Activated naive CD8-positive, alpha-beta T cell treated with anti-CD3 and anti-CD28 coated beads, Interleukin-2, amount 10 ng/mL, durations not matched to agents 7 days and 5 days (primary cell): ENCODE data around the gene ROBO2. TPM values are rescaled to one million over a fixed set of nuclear protein-coding genes. Genes with fewer than 3 reads are reported as not detected.

ENCODE experiments used
- ATAC-seq: fragments of 150-1000 bp; cut with Tn5 transposase; one replicate; pipeline ENCODE4 v1.10.0; 2021; ENCODE audit warnings: low read depth, moderate library complexity
- POLR2A ChIA-PET: fragments of 350-600 bp; sonication (Branson Sonifier 250); formaldehyde crosslinking; loops from one replicate; lab custom pipeline; 2021; ENCODE audit warnings: antibody characterized with exemption; lab: Charles Lee
- DNase-seq: peaks from one replicate; pipeline ENCODE4 v3.0.0; 2021
- H3K27ac Mint-ChIP-seq: one replicate; pipeline ENCODE4 v1.8.0; 2022; ENCODE audit warnings: mild to moderate bottlenecking, mixed read lengths
- H3K27me3 Mint-ChIP-seq: one replicate; pipeline ENCODE4 v1.8.0; 2022; ENCODE audit warnings: mild to moderate bottlenecking, moderate library complexity, mixed read lengths
- H3K36me3 Mint-ChIP-seq: one replicate; pipeline ENCODE4 v1.8.0; 2021; ENCODE audit warnings: mild to moderate bottlenecking, mixed read lengths
- H3K4me1 Mint-ChIP-seq: one replicate; pipeline ENCODE4 v1.8.0; 2021; ENCODE audit warnings: mixed read lengths
- H3K4me3 Mint-ChIP-seq: one replicate; pipeline ENCODE4 v1.8.0; 2022; ENCODE audit warnings: mild to moderate bottlenecking, moderate library complexity, mixed read lengths
- H3K9me3 Mint-ChIP-seq: one replicate; pipeline ENCODE4 v1.8.0; 2021; ENCODE audit warnings: mixed read lengths
- total RNA-seq, 2 experiments: library from RNA; stranded (reverse); gene quantifications; one replicate each; pipeline ENCODE4 v1.2.3, GENCODE V29; 2021

ROBO2 gene
- total RNA-seq, 2 experiments from 2014 or later, result not detected

DNA sequence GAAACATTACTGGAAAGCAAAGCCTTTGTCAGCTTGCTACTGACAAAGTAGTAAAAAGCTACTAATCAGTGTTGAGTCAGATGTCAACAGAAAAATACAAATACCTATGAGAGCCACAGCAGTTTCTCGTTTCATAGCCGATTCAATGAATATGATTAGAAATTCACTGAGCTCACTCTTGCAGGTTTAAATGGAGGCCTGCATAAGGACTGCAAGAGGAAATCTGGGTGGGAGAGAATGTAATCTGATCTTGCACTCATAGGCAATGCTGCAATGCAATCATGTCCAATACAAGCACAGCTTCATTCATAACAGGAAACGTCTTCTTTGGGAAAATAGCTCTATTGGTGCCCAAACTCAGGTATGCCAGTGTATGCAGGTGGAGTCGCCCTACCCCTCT lies 608.8 kb downstream of the ROBO2 start:
- no peak overlapping the region for H3K4me3 Mint-ChIP-seq
- H3K27me3 Mint-ChIP-seq, result no peaks in the 10 kb centered on the region
- H3K4me1 Mint-ChIP-seq, result no peaks in the 10 kb centered on the region
- peaks cover 1% of the 10 kb centered on the region for H3K9me3 Mint-ChIP-seq
- H3K27ac Mint-ChIP-seq, result no peak overlapping the region
- ATAC-seq, result no peak
- DNase-seq, result no peak
- H3K36me3 Mint-ChIP-seq, result no peaks in the 10 kb centered on the region
- POLR2A ChIA-PET, result no interaction called here

DNA sequence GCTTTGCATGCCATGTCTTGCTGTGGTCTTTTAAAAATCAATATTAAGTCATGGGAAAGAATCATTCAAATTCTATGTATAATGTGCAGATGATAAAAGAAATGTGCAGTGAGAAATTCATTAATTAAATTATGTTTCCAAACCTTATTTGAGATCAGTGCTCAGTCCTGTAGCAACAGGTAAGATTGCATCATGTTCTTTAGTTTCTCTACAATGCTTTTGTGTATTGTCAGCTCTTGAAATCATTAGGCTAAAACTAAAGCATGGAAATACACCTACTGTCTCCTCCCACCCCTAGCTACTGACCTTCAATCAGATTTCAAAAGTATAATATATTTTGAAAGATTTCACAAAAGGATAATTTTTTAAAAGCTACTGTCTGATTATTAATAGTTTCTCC lies 612.7 kb downstream of the ROBO2 start:
- Mint-ChIP-seq H3K27ac (no peak overlapping the region), H3K36me3 (no peaks in the 10 kb centered on the region), H3K4me1 (no peaks in the 10 kb centered on the region), H3K4me3 (no peak overlapping the region), H3K27me3 (no peaks in the 10 kb centered on the region), H3K9me3 (peaks cover 6% of the 10 kb centered on the region)
- ATAC-seq (no peak), DNase-seq (no peak)
- POLR2A ChIA-PET, result no interaction called here

DNA sequence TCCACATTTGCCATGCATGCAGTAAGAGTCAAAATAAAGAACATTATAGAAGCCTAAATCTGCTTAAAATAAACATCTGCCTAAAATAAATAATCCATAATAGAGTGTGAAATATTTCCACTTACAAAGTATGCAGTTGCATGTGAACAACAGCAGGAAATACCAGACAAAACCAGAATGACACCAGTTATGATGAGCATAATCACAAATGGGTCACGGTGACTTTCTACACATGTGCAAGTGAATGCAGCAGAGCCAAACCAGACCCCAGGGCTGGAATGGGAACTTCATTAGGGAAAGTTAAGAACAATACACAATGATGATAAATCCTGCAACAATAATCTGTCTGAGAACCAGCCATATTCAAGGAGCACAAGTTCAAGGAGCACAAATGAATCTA lies 615.5 kb downstream of the ROBO2 start:
- POLR2A ChIA-PET, result no interaction called here
- Mint-ChIP-seq H3K9me3 (peaks cover 6% of the 10 kb centered on the region), H3K4me1 (no peaks in the 10 kb centered on the region), H3K27ac (no peak overlapping the region), H3K36me3 (no peaks in the 10 kb centered on the region), H3K27me3 (no peaks in the 10 kb centered on the region), H3K4me3 (no peak overlapping the region)
- no peak for DNase-seq
- no peak for ATAC-seq

DNA sequence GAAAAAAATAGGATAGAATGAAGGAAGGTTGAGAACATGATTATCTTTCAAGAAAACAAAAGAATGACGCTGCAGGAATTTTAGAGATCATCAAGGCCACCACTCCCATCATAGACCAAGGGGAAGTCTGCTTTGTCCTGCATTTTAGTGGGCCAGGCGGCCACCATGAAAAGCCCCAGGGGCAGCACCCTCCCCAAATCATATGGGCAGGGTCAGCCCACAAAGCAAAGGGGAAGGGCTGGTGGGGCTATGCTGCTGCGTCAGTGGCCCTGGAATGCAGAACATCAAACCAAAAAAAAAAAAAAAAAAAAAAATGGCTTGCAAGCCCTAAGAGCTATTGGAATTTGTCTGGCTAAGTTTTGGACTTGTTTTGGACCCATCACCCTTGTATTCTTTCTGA lies 620.8 kb downstream of the ROBO2 start:
- Mint-ChIP-seq H3K4me1 (no peaks in the 10 kb centered on the region), H3K9me3 (peaks cover 4% of the 10 kb centered on the region), H3K27ac (no peak overlapping the region), H3K4me3 (no peak overlapping the region), H3K27me3 (no peaks in the 10 kb centered on the region), H3K36me3 (no peaks in the 10 kb centered on the region)
- no peak for ATAC-seq
- POLR2A ChIA-PET, result no interaction called here
- no peak for DNase-seq

DNA sequence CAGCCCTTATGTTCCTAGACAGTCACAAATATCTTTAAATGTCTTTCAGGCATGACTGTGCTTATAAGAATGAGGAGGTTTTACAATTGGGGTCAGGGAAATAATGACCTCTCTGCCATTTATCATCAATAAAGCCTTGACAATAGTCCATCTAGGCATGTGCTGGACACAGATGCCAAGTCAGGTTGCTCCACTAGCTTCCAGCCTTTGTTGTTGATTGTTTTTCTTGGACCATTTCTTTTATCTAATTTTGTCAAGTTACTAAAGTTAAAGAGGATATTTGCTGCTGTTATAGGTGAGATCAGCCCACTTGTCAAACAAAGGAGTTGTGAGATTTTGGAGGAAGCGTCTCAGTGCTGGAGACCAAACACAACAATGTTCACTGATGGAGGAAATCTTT lies 628.0 kb downstream of the ROBO2 start:
- ATAC-seq, result no peak
- Mint-ChIP-seq H3K27ac (no peak overlapping the region), H3K36me3 (no peaks in the 10 kb centered on the region), H3K4me1 (no peaks in the 10 kb centered on the region), H3K27me3 (no peaks in the 10 kb centered on the region), H3K9me3 (peaks cover 1% of the 10 kb centered on the region), H3K4me3 (no peak overlapping the region)
- POLR2A ChIA-PET, result no interaction called here
- no peak for DNase-seq

DNA sequence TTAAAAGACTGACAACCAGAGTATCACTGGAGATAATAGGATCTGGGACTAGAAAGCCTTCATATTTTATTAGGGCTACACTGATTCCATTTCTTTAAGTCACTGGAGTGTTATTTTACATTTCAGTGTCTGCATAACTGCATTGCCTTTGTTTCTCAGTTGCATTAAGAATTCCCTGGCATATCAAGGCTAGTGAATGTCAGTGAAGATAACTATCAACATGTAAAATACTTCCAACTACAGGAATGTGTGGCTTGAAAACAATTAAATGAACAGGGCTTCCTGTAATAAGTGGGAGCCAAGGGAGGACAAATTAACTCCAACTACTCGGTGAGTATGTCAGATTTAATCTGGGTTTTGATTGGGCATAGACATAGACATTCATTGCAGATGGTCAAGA lies 628.5 kb downstream of the ROBO2 start:
- H3K4me3 Mint-ChIP-seq, result no peak overlapping the region
- H3K4me1 Mint-ChIP-seq, result no peaks in the 10 kb centered on the region
- ATAC-seq, result no peak
- no peaks in the 10 kb centered on the region for H3K27me3 Mint-ChIP-seq
- H3K27ac Mint-ChIP-seq, result no peak overlapping the region
- no peak for DNase-seq
- H3K9me3 Mint-ChIP-seq, result peaks cover 1% of the 10 kb centered on the region
- no peaks in the 10 kb centered on the region for H3K36me3 Mint-ChIP-seq
- POLR2A ChIA-PET, result no interaction called here

DNA sequence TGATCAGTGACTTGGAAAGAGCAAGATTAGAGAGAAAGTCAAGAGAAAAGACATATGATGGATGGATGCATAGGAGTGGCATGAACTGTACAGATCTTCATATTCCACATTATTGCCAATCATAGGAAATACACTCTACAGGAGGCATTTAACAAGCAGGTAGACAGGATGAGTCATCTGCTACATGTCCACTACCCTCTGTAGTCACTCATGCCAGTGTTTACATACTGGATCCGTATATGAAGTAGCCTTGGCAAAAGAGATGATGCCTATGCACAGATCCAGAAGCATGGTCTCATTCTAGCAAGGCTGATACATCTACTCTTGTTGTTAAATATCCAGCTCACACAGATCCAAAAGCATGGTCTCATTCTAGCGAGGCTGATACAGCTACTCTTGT lies 632.1 kb downstream of the ROBO2 start:
- Mint-ChIP-seq H3K4me3 (no peak overlapping the region), H3K36me3 (no peaks in the 10 kb centered on the region), H3K4me1 (no peaks in the 10 kb centered on the region), H3K9me3 (peaks cover 5% of the 10 kb centered on the region), H3K27ac (no peak overlapping the region), H3K27me3 (no peaks in the 10 kb centered on the region)
- no peak for DNase-seq
- POLR2A ChIA-PET, result no interaction called here
- ATAC-seq, result no peak

DNA sequence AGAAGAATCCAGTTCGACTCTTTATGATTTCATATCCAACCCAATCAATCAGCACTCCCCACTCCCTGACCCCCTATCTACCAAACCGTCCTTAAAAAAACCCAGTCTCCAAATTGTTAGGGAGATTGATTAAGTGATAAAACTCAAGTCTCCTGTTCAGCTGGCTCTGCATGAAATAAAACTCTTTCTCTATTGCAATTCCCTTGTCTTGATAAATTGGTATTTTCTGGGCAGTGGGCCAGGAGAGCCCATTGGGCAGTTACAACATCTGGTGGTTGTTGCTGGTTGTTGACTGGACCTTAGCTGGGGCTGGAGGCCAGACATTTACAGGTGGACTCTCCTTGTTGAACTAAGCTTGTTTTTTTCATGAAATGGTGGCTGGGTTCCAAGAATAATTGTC lies 642.3 kb downstream of the ROBO2 start:
- POLR2A ChIA-PET, result no interaction called here
- Mint-ChIP-seq H3K4me3 (no peak overlapping the region), H3K36me3 (no peaks in the 10 kb centered on the region), H3K27ac (no peak overlapping the region), H3K9me3 (peaks cover 14% of the 10 kb centered on the region), H3K27me3 (no peaks in the 10 kb centered on the region), H3K4me1 (no peaks in the 10 kb centered on the region)
- DNase-seq, result no peak
- ATAC-seq, result no peak

DNA sequence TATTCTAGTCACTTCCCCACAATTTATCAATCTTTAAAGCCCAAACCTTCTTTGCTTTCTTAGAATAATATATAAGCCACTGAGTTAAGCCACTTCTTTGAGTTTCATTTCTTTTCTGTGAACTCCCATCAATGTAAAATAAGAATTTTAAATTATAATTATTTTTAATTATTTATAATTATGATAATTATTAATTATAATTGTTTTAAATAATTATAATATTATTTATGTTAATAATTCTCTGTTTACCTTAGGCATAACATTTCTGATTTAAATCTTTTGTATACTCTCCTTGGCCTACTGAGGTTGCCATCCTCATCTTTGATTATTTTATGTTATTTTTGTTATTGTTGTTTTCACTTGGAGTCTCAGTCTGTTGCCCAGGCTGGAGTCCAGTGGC lies 644.2 kb downstream of the ROBO2 start:
- DNase-seq, result no peak
- Mint-ChIP-seq H3K36me3 (no peaks in the 10 kb centered on the region), H3K4me1 (no peaks in the 10 kb centered on the region), H3K27ac (no peak overlapping the region), H3K9me3 (peaks cover 12% of the 10 kb centered on the region), H3K4me3 (no peak overlapping the region), H3K27me3 (no peaks in the 10 kb centered on the region)
- ATAC-seq, result no peak
- POLR2A ChIA-PET, result no interaction called here

DNA sequence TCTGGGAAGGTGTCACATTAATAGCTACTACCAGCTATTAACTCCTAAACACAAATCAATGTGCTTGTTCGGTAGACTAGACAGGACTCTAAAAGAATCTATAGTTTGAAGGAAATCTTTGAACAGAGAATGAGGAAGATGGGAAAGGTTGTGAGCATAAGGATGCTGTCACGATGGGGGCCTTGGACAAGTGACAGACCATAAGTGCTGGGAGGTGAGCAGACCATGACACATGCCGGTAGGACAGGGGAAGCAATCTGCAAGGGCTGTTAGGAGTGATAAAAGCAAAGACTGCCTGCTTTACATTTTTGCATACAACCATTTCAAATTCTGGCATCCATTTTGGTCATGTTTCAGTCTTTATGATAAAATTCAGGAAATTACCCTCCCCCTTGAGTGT lies 645.8 kb downstream of the ROBO2 start:
- no peaks in the 10 kb centered on the region for H3K36me3 Mint-ChIP-seq
- H3K27ac Mint-ChIP-seq, result no peak overlapping the region
- DNase-seq (no peak), ATAC-seq (no peak)
- POLR2A ChIA-PET, result no interaction called here
- H3K9me3 Mint-ChIP-seq, result peaks cover 12% of the 10 kb centered on the region
- H3K27me3 Mint-ChIP-seq, result no peaks in the 10 kb centered on the region
- H3K4me1 Mint-ChIP-seq, result no peaks in the 10 kb centered on the region
- H3K4me3 Mint-ChIP-seq, result no peak overlapping the region

DNA sequence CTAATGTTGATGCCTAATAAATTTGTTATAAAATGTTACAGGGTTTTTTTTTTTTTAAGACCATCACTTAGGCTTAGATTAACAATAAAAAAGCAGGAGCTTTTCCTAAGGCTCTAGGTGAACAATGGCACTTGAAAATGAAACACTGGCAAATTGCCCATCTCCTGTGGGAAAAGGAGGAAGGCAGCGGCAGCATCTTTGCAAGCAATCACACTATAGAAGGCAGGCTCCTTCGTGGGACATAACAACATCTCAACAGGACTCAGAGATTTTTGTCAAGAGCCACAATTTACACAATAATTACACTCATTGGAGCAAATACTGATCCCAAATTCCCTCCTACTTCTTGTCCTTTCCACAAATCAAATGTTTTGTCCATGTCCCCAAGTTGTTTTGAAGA lies 646.7 kb downstream of the ROBO2 start:
- DNase-seq, result no peak
- H3K36me3 Mint-ChIP-seq, result no peaks in the 10 kb centered on the region
- POLR2A ChIA-PET, result no interaction called here
- no peaks in the 10 kb centered on the region for H3K4me1 Mint-ChIP-seq
- ATAC-seq, result no peak
- H3K9me3 Mint-ChIP-seq, result peaks cover 12% of the 10 kb centered on the region
- H3K4me3 Mint-ChIP-seq, result no peak overlapping the region
- no peaks in the 10 kb centered on the region for H3K27me3 Mint-ChIP-seq
- no peak overlapping the region for H3K27ac Mint-ChIP-seq

DNA sequence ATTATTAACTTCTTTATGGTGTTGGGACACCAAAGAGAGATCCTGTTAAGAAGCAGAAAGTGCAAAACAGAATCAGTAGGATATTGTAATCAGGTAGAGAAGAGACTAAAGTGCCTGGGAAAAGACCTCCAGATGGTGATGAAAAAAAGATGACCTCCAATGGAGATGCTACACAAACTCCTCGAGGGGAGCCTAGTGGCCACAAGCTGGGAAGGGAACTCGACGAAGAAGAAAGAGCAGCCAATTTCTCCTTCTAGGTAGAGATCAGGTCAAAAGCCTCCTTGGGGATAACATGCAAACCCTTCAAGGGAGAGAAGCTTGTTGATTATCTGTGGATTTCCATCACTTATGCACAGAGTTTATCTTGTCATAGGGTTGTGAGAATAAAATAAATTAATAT lies 647.6 kb downstream of the ROBO2 start:
- no peak for DNase-seq
- H3K4me1 Mint-ChIP-seq, result no peaks in the 10 kb centered on the region
- no peak overlapping the region for H3K27ac Mint-ChIP-seq
- POLR2A ChIA-PET, result no interaction called here
- no peaks in the 10 kb centered on the region for H3K36me3 Mint-ChIP-seq
- peaks cover 3% of the 10 kb centered on the region for H3K9me3 Mint-ChIP-seq
- no peak for ATAC-seq
- no peaks in the 10 kb centered on the region for H3K27me3 Mint-ChIP-seq
- H3K4me3 Mint-ChIP-seq, result no peak overlapping the region

DNA sequence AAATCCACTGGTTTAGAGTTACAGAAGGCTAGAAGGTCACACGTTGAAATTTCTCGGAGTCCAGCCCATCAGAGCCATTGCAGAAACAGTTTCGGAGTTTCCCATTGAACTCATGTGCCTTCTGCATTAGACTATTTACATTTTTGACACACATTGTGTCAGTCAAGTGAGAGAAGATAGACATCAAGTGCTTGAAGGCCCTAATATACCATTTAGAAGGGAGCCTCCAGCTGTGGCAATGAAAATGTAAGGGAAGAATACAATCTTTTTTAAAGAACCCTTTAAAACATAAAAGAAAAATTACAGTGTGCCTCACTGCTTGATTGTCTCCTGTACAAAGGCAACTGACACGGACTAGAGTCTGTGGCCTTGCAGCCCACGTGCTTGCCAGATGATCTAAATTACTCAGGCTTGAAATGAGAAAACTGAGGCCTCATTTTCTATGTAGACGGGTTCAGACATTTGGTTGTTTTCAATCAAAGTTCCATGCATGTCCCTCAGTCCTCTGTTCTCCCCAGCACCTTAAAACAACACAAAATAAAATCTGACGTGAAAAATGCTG lies 650.5 kb downstream of the ROBO2 start:
- ATAC-seq, result no peak
- POLR2A ChIA-PET, result no interaction called here

DNA sequence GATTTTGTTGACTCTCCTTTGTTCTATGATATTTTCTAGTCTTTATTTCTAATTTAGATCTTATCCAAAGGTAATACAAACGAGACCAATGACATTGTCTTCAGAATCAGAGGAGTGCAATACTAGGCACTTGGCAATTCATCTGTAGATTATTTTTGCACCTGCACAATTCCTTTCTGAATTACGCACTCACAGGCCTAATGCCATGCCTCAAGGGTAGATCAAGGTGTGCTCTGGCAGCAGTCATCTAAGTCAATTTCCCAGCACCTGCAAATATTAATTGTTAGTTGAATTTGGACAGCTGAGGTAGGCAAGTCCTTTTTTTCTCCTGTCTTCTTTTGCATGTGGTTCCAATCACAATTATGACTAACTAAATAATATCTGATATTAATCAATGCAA lies 653.2 kb downstream of the ROBO2 start:
- Mint-ChIP-seq H3K27ac (no peak overlapping the region), H3K4me3 (no peak overlapping the region), H3K27me3 (no peaks in the 10 kb centered on the region), H3K36me3 (no peaks in the 10 kb centered on the region), H3K9me3 (peaks cover 6% of the 10 kb centered on the region), H3K4me1 (no peaks in the 10 kb centered on the region)
- DNase-seq (no peak), ATAC-seq (no peak)
- POLR2A ChIA-PET, result no interaction called here

More for the DNA sequence above, 650.5 kb downstream of the ROBO2 start:
- DNase-seq, result no peak
- H3K4me3 Mint-ChIP-seq, result no peak overlapping the region
- H3K9me3 Mint-ChIP-seq, result peaks cover 4% of the 10 kb centered on the region
- no peaks in the 10 kb centered on the region for H3K27me3 Mint-ChIP-seq
- H3K4me1 Mint-ChIP-seq, result no peaks in the 10 kb centered on the region
- H3K36me3 Mint-ChIP-seq, result no peaks in the 10 kb centered on the region
- H3K27ac Mint-ChIP-seq, result no peak overlapping the region

DNA sequence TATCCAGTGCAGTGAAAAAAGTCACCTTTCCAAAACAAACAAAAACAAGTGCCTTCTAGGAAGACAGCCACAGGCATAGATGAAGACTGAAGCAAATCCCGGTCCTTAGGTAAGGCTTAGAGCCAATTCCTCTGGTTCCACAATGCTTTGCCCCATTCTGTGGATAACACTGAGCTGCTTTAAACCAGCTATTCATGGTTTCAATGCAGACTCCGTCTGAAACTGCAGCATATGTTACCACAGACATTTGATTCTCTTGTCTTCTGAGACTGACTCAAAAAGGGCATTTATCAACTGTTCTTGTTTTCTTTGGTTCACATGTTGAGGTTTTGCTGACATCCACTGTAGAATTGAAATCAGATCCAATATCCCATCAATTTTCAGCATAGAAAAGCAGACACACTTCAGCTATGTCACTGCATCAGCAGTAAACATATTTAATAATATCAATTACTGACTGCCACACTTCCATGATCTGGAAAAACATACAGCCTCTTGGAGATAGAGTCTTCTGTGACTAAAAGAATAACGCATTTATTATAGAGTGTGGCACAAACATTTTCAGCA lies 659.3 kb downstream of the ROBO2 start:
- H3K4me3 Mint-ChIP-seq, result no peak overlapping the region

More for the DNA sequence above, 659.3 kb downstream of the ROBO2 start:
- Mint-ChIP-seq H3K9me3 (peaks cover 5% of the 10 kb centered on the region), H3K27ac (no peak overlapping the region), H3K4me1 (no peaks in the 10 kb centered on the region), H3K36me3 (no peaks in the 10 kb centered on the region), H3K27me3 (no peaks in the 10 kb centered on the region)
- ATAC-seq (no peak), DNase-seq (no peak)
- POLR2A ChIA-PET, result no interaction called here
